HepG2 (cell line): ENCODE results near the gene C5orf58.

Experiments used
- ARID4A ChIP-seq: sonication (generic); formaldehyde crosslinking; IDR thresholded peaks from 2 replicates; pipeline ENCODE4 v1.5.0; 2020; ENCODE audit warnings: mild to moderate bottlenecking, missing genetic modification reagents, borderline replicate concordance
- BCL3 ChIP-seq: sonication (generic); formaldehyde crosslinking; IDR thresholded peaks from 2 replicates; pipeline ENCODE4 v1.5.1; 2020; ENCODE audit warnings: mild to moderate bottlenecking, missing genetic modification reagents, moderate library complexity
- CREM ChIP-seq, 2 experiments: sonication (generic) in 1 of 2; formaldehyde crosslinking in 1 of 2; IDR thresholded peaks; 2 replicates each; pipeline versions ENCODE4 v1.4.0 to v1.6.1; 2016 to 2020; ENCODE audit warnings: antibody characterized with exemption in 1 of 2, mild to moderate bottlenecking in 1 of 2, missing genetic modification reagents in 1 of 2
- CTCF ChIP-seq: sonication (generic); formaldehyde crosslinking; IDR thresholded peaks from 2 replicates; pipeline ENCODE4 v1.5.0; 2020; ENCODE audit warnings: mild to moderate bottlenecking, missing genetic modification reagents, moderate library complexity
- EP300 ChIP-seq, 3 experiments: sonication (generic) in 1 of 3; formaldehyde crosslinking in 1 of 3; IDR thresholded peaks; 2 replicates each; pipeline versions ENCODE4 v1.5.1 to v1.6.1; 2011 to 2020; ENCODE audit warnings: low read depth in 2 of 3, low read length in 2 of 3, borderline replicate concordance in 1 of 3, improper control_type of control experiment in 1 of 3, mild to moderate bottlenecking in 1 of 3, missing genetic modification reagents in 1 of 3, moderate library complexity in 1 of 3
- HMGXB4 ChIP-seq, 2 experiments: sonication (generic) in 1 of 2; formaldehyde crosslinking in 1 of 2; IDR thresholded peaks; 2 replicates each; pipeline versions ENCODE4 v1.4.0 to v1.6.1; 2018 to 2020; ENCODE audit warnings: missing genetic modification reagents in 2 of 2, borderline replicate concordance in 1 of 2, low read depth in 1 of 2, mild to moderate bottlenecking in 1 of 2, missing biosample characterization in 1 of 2
- HOXA5 ChIP-seq: sonication (generic); formaldehyde crosslinking; IDR thresholded peaks from 2 replicates; pipeline ENCODE4 v1.4.0; 2020; ENCODE audit warnings: missing genetic modification reagents
- MAFF ChIP-seq: IDR thresholded peaks from 2 replicates; pipeline ENCODE4 v1.6.1; 2011; ENCODE audit warnings: low read depth, low read length, improper control_type of control experiment
- PHF8 ChIP-seq: sonication (generic); formaldehyde crosslinking; IDR thresholded peaks from 2 replicates; pipeline ENCODE4 v1.5.0; 2020; ENCODE audit warnings: missing genetic modification reagents
- RAD21 ChIP-seq: fragments of 450-650 bp; formaldehyde crosslinking; IDR thresholded peaks from 2 replicates; pipeline ENCODE4 v1.5.0; 2020; ENCODE audit warnings: mild to moderate bottlenecking
- SKIL ChIP-seq: sonication (generic); formaldehyde crosslinking; IDR thresholded peaks from 2 replicates; pipeline ENCODE4 v1.8.0; 2022; ENCODE audit warnings: missing genetic modification reagents, mild to moderate bottlenecking, moderate library complexity, borderline replicate concordance
- SP1 ChIP-seq, 2 experiments: fragments of 450-650 bp in 1 of 2; sonication (generic) in 1 of 2; formaldehyde crosslinking in 1 of 2; IDR thresholded peaks; 2 replicates each; pipeline versions ENCODE4 v1.4.0 to v1.6.1; 2016 to 2020; ENCODE audit warnings: missing genetic modification reagents in 1 of 2
- ZNF143 ChIP-seq: sonication (generic); formaldehyde crosslinking; IDR thresholded peaks from 2 replicates; pipeline ENCODE4 v1.4.0; 2020; ENCODE audit warnings: missing genetic modification reagents
- ZSCAN30 ChIP-seq: sonication (generic); formaldehyde crosslinking; IDR thresholded peaks from 2 replicates; pipeline ENCODE4 v1.5.0; 2020; ENCODE audit warnings: mild to moderate bottlenecking, missing genetic modification reagents

GRCh38 chr5:170225326-170226128 lies 7.3 kb upstream of the C5orf58 start:
- TF ChIP-seq ZNF143 (CRISPR knock-in tag), result no peak
- TF ChIP-seq CREM (IDR thresholded peaks at IDR 0.05), result no peak
- TF ChIP-seq CREM (CRISPR knock-in tag; IDR thresholded peaks at IDR 0.05), result no peak
- no peak for TF ChIP-seq PHF8
- TF ChIP-seq HOXA5 (CRISPR knock-in tag), result no peak
- no peak for TF ChIP-seq BCL3
- no peak for TF ChIP-seq ZSCAN30 (CRISPR knock-in tag)
- no peak for TF ChIP-seq EP300 (IDR thresholded peaks at IDR 0.05; ENCODE audit: low read depth in 2 of 2, low read length in 2 of 2)
- TF ChIP-seq EP300 (CRISPR knock-in tag; IDR thresholded peaks at IDR 0.05; ENCODE audit: borderline replicate concordance), result no peak
- TF ChIP-seq ARID4A (CRISPR knock-in tag), result no peak
- TF ChIP-seq RAD21 (CRISPR knock-in tag), result no peak
- TF ChIP-seq MAFF, result 0 out of 2 replicates have a peak, but pooled peaks have one; percentile 9
- no peak for TF ChIP-seq HMGXB4 (CRISPR knock-in tag; IDR thresholded peaks at IDR 0.05; ENCODE audit: borderline replicate concordance in 1 of 2, low read depth in 1 of 2)
- no peak for TF ChIP-seq SP1 (IDR thresholded peaks at IDR 0.05)
- TF ChIP-seq SP1 (CRISPR knock-in tag; IDR thresholded peaks at IDR 0.05), result no peak
- no peak for TF ChIP-seq SKIL (CRISPR knock-in tag)
- peak; percentile 66 for TF ChIP-seq CTCF
